Measurements from ENCODE around the gene SORL1. TPM values are rescaled to one million over a fixed set of nuclear protein-coding genes. Genes with fewer than 3 reads are reported as not detected.

Gene SORL1
- polyA plus RNA-seq, 1 donor, result 31.0 TPM

DNA sequence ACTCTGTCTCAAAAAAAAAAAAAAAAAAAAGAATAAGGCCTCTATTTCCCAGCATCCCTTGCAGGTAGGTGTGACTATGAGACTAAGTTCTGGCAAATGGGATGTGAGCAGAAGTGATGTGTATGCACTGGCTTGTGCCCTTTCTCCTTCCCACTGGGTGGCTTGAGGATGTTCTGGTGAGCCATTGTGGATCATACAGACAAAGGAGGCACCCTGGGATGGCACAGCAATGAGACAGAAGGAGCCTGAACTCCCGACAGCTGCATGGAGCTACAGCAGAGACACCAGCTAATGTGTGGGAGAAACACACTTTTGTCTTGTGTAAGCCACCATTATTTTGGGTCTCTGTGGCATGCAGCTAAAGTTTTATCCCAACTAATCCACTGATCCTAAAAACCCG, 10.6 kb upstream of the SORL1 start:
- no peak for DNase-seq
- H3K27me3 ChIP-seq (ENCODE audit: control insufficient read depth, insufficient read depth, low read length), result no peaks in the 10 kb centered on the region
- no peak overlapping the region for H3K4me3 ChIP-seq (ENCODE audit: low read length)
- H3K36me3 ChIP-seq (ENCODE audit: control insufficient read depth, insufficient read depth, low read length), result no peaks in the 10 kb centered on the region
- H3K9me3 ChIP-seq (ENCODE audit: control insufficient read depth, low read depth, low read length), result no peaks in the 10 kb centered on the region
- 100% methylated on average over 1 of the region's 2 CpGs for WGBS (ENCODE audit: insufficient coverage, low lambda C conversion rate)
- H3K27ac ChIP-seq (ENCODE audit: low read length), result no peak overlapping the region
- H3K4me1 ChIP-seq (ENCODE audit: control insufficient read depth, insufficient read depth, low read length), result peaks cover 9% of the 10 kb centered on the region

DNA sequence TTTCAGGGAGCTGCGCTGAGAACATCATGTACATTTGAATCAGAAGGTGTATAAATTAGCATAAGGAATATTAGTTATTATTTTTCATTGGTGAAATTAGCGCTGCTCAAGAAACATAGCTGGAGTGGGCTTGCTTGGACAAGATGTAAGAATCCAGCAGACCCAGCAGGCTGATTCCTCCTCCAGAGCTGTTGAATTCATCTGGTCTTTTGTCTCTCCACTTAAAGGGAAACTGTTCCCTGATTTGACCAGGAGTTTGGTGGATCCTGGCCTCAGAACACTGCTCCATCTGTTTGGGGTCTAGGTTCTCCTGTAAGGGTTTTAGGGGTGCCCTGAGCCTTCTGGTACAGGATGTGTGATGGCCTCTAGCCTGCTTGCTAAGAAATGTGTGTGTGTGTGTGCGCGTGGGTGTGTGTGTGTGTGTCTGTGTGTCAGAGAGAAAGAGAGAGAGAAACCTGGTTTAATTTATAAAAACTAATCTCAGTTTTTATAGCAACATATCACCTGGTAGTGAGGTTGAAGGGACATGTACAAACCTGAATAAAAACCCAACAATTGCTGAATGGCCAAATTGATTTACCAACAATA, 8.3 kb upstream of the SORL1 start:
- H3K4me1 ChIP-seq (ENCODE audit: control insufficient read depth, insufficient read depth, low read length), result peaks cover 9% of the 10 kb centered on the region
- no peak overlapping the region for H3K27ac ChIP-seq (ENCODE audit: low read length)
- no CpG with 5 or more reads among the region's 4 CpGs for WGBS (ENCODE audit: insufficient coverage, low lambda C conversion rate)
- H3K36me3 ChIP-seq (ENCODE audit: control insufficient read depth, insufficient read depth, low read length), result no peaks in the 10 kb centered on the region
- H3K27me3 ChIP-seq (ENCODE audit: control insufficient read depth, insufficient read depth, low read length), result no peaks in the 10 kb centered on the region
- DNase-seq, result no peak
- H3K4me3 ChIP-seq (ENCODE audit: low read length), result no peak overlapping the region
- H3K9me3 ChIP-seq (ENCODE audit: control insufficient read depth, low read depth, low read length), result no peaks in the 10 kb centered on the region

- H3K9me3 ChIP-seq (ENCODE audit: control insufficient read depth, low read depth, low read length), result no peaks in the 10 kb centered on the region
- peaks cover 9% of the 10 kb centered on the region for H3K4me1 ChIP-seq (ENCODE audit: control insufficient read depth, insufficient read depth, low read length)
- H3K27ac ChIP-seq (ENCODE audit: low read length), result no peak overlapping the region
- no peaks in the 10 kb centered on the region for H3K27me3 ChIP-seq (ENCODE audit: control insufficient read depth, insufficient read depth, low read length)
- no peak for DNase-seq
- no peaks in the 10 kb centered on the region for H3K36me3 ChIP-seq (ENCODE audit: control insufficient read depth, insufficient read depth, low read length)
- H3K4me3 ChIP-seq (ENCODE audit: low read length), result no peak overlapping the region
- 86% methylated on average over 2 of the region's 3 CpGs for WGBS (ENCODE audit: insufficient coverage, low lambda C conversion rate)
Measured at GRCh38 chr11:121444526-121444925, 7.6 kb upstream of the SORL1 start.

GRCh38 chr11:121445071-121445768, 6.9 kb upstream of the SORL1 start:
- H3K9me3 ChIP-seq (ENCODE audit: control insufficient read depth, low read depth, low read length), result no peaks in the 10 kb centered on the region
- H3K4me1 ChIP-seq (ENCODE audit: control insufficient read depth, insufficient read depth, low read length), result peaks cover 15% of the 10 kb centered on the region
- H3K27ac ChIP-seq (ENCODE audit: low read length), result no peak overlapping the region
- H3K4me3 ChIP-seq (ENCODE audit: low read length), result no peak overlapping the region
- 59% methylated on average over 4 of the region's 14 CpGs for WGBS (ENCODE audit: insufficient coverage, low lambda C conversion rate)
- DNase-seq, result no peak
- no peaks in the 10 kb centered on the region for H3K27me3 ChIP-seq (ENCODE audit: control insufficient read depth, insufficient read depth, low read length)
- no peaks in the 10 kb centered on the region for H3K36me3 ChIP-seq (ENCODE audit: control insufficient read depth, insufficient read depth, low read length)

- Histone ChIP-seq H3K4me1 (ENCODE audit: control insufficient read depth, insufficient read depth, low read length) (peaks cover 23% of the 10 kb centered on the region), H3K36me3 (ENCODE audit: control insufficient read depth, insufficient read depth, low read length) (no peaks in the 10 kb centered on the region), H3K27ac (ENCODE audit: low read length) (no peak overlapping the region), H3K4me3 (ENCODE audit: low read length) (no peak overlapping the region), H3K27me3 (ENCODE audit: control insufficient read depth, insufficient read depth, low read length) (no peaks in the 10 kb centered on the region), H3K9me3 (ENCODE audit: control insufficient read depth, low read depth, low read length) (no peaks in the 10 kb centered on the region)
- no CpG with 5 or more reads among the region's 4 CpGs for whole genome bisulfite sequencing (ENCODE audit: insufficient coverage, low lambda C conversion rate)
- no peak for DNase-seq
Measured at GRCh38 chr11:121446752-121447156, 5.4 kb upstream of the SORL1 start.

- 100% methylated on average over 3 of the region's 4 CpGs for WGBS (ENCODE audit: insufficient coverage, low lambda C conversion rate)
- Histone ChIP-seq H3K9me3 (ENCODE audit: control insufficient read depth, low read depth, low read length) (no peaks in the 10 kb centered on the region), H3K27me3 (ENCODE audit: control insufficient read depth, insufficient read depth, low read length) (no peaks in the 10 kb centered on the region), H3K36me3 (ENCODE audit: control insufficient read depth, insufficient read depth, low read length) (no peaks in the 10 kb centered on the region), H3K4me1 (ENCODE audit: control insufficient read depth, insufficient read depth, low read length) (peaks cover 25% of the 10 kb centered on the region), H3K4me3 (ENCODE audit: low read length) (no peak overlapping the region), H3K27ac (ENCODE audit: low read length) (no peak overlapping the region)
- no peak for DNase-seq
Measured at GRCh38 chr11:121448011-121448410, 4.1 kb upstream of the SORL1 start.

DNA sequence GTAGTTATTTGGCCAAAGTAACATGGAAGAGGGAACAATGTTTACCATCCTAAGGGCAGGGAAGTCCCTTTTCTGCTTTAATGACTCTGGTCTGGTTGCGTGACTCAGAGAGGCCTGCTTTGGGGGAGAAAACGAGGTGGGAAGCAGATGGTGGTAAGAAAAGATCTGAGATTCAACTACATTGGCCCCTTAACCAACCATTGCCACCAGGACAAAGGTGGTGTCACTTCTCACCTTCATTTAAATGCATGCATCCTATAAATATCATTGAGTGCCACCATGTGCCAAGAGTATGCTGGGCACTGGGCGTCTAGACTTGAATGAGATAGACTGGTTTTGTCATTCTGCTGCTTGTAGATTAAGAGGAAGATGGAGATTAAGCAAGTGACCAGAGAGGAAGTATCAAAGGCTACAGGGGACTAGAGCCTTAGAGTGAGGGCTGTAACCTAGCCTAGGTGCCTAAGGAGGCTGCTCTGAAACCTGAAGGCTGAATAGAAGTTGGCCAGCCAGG, 3.6 kb upstream of the SORL1 start:
- Histone ChIP-seq H3K9me3 (ENCODE audit: control insufficient read depth, low read depth, low read length) (no peaks in the 10 kb centered on the region), H3K4me1 (ENCODE audit: control insufficient read depth, insufficient read depth, low read length) (peaks cover 26% of the 10 kb centered on the region), H3K27ac (ENCODE audit: low read length) (no peak overlapping the region), H3K4me3 (ENCODE audit: low read length) (no peak overlapping the region), H3K36me3 (ENCODE audit: control insufficient read depth, insufficient read depth, low read length) (no peaks in the 10 kb centered on the region), H3K27me3 (ENCODE audit: control insufficient read depth, insufficient read depth, low read length) (no peaks in the 10 kb centered on the region)
- no peak for DNase-seq
- WGBS (ENCODE audit: insufficient coverage, low lambda C conversion rate), result no CpG with 5 or more reads among the region's 3 CpGs

DNA sequence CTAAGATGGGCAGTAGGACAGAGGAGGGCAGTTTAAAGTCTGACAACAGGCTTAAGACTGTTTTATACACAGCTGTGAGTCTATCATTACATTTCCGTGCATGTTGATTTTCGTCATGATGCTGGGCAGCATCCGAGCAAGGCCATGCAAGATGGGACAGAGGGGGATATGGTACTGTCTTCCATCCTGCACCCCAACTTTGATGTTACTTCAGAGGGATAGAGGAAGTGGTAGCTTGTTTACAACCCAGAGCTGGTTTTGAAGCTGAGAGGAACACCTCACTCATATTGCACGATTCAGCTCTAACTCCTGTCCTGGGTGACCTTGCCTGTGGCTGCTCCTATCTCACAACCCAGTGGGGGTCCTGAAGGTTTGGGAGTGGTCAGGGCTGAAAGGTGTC, 3.0 kb upstream of the SORL1 start:
- no peaks in the 10 kb centered on the region for H3K27me3 ChIP-seq (ENCODE audit: control insufficient read depth, insufficient read depth, low read length)
- H3K4me1 ChIP-seq (ENCODE audit: control insufficient read depth, insufficient read depth, low read length), result peaks cover 26% of the 10 kb centered on the region
- H3K4me3 ChIP-seq (ENCODE audit: low read length), result no peak overlapping the region
- no CpG with 5 or more reads among the region's 4 CpGs for WGBS (ENCODE audit: insufficient coverage, low lambda C conversion rate)
- no peaks in the 10 kb centered on the region for H3K9me3 ChIP-seq (ENCODE audit: control insufficient read depth, low read depth, low read length)
- DNase-seq, result no peak
- no peak overlapping the region for H3K27ac ChIP-seq (ENCODE audit: low read length)
- no peaks in the 10 kb centered on the region for H3K36me3 ChIP-seq (ENCODE audit: control insufficient read depth, insufficient read depth, low read length)

GRCh38 chr11:121449626-121450025, 2.5 kb upstream of the SORL1 start:
- no CpG with 5 or more reads among the region's 2 CpGs for WGBS (ENCODE audit: insufficient coverage, low lambda C conversion rate)
- Histone ChIP-seq H3K9me3 (ENCODE audit: control insufficient read depth, low read depth, low read length) (no peaks in the 10 kb centered on the region), H3K27ac (ENCODE audit: low read length) (no peak overlapping the region), H3K27me3 (ENCODE audit: control insufficient read depth, insufficient read depth, low read length) (no peaks in the 10 kb centered on the region), H3K4me3 (ENCODE audit: low read length) (no peak overlapping the region), H3K4me1 (ENCODE audit: control insufficient read depth, insufficient read depth, low read length) (peaks cover 26% of the 10 kb centered on the region), H3K36me3 (ENCODE audit: control insufficient read depth, insufficient read depth, low read length) (no peaks in the 10 kb centered on the region)
- no peak for DNase-seq

DNA sequence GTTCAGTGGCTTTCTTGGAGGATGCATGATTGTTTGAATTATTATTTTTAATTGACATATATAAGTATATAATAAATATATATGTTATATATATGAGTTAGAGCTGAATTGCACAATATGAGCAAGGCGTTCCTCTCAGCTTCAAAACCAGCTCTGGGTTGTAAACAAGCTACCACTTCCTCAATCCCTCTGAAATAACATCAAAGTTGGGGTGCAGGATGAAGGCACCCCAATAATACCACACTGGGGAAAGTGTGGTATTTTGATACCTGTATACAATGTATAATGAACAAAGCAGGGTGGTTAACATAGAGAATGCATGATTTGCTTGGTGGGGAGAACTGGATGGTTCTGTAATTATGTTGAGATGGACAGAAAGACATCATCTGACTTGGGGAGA, 1.7 kb upstream of the SORL1 start:
- H3K4me3 ChIP-seq (ENCODE audit: low read length), result no peak overlapping the region
- no peaks in the 10 kb centered on the region for H3K9me3 ChIP-seq (ENCODE audit: control insufficient read depth, low read depth, low read length)
- no peaks in the 10 kb centered on the region for H3K27me3 ChIP-seq (ENCODE audit: control insufficient read depth, insufficient read depth, low read length)
- H3K27ac ChIP-seq (ENCODE audit: low read length), result peak overlapping the region; percentile 72
- no peaks in the 10 kb centered on the region for H3K36me3 ChIP-seq (ENCODE audit: control insufficient read depth, insufficient read depth, low read length)
- H3K4me1 ChIP-seq (ENCODE audit: control insufficient read depth, insufficient read depth, low read length), result peaks cover 25% of the 10 kb centered on the region
- no peak for DNase-seq
- WGBS (ENCODE audit: insufficient coverage, low lambda C conversion rate), result no CpG with 5 or more reads among the region's 1 CpG

Data from large intestine (tissue), 3 donors.